ACC112 (cell line): Measurements from ENCODE around the gene CAMSAP2.

Experiments
- H2AFZ ChIP-seq: fragments of 200-600 bp; sonication (generic); one replicate; pipeline ENCODE4 v1.6.0; 2017; ENCODE audit warnings: antibody characterized with exemption, low read length; ENCODE audit not compliant: unreplicated experiment
- H3K27ac ChIP-seq: fragments of 200-600 bp; sonication (generic); 2 replicates; pipeline ENCODE4 v1.5.1; 2014; ENCODE audit warnings: low read depth, mild to moderate bottlenecking, antibody characterized with exemption, low read length, moderate library complexity
- H3K27me3 ChIP-seq: fragments of 200-600 bp; sonication (generic); 2 replicates; pipeline ENCODE4 v1.6.1; 2014; ENCODE audit warnings: mild to moderate bottlenecking, antibody characterized with exemption, low read length, moderate library complexity, mixed read lengths; ENCODE audit not compliant: insufficient read depth
- H3K36me3 ChIP-seq: fragments of 200-600 bp; sonication (generic); 2 replicates; pipeline ENCODE4 v1.6.1; 2016; ENCODE audit warnings: mild to moderate bottlenecking, antibody characterized with exemption, low read length, moderate library complexity, mixed read lengths; ENCODE audit not compliant: insufficient read depth
- H3K4me1 ChIP-seq: fragments of 200-600 bp; sonication (generic); one replicate; pipeline ENCODE4 v1.6.1; 2016; ENCODE audit warnings: low read length, mixed read lengths; ENCODE audit not compliant: insufficient read depth, unreplicated experiment, control insufficient read depth
- H3K4me3 ChIP-seq: fragments of 200-600 bp; sonication (generic); 2 replicates; pipeline ENCODE4 v1.5.1; 2014; ENCODE audit warnings: mild to moderate bottlenecking, low read depth, low read length
- H3K79me2 ChIP-seq: fragments of 200-600 bp; sonication (generic); one replicate; pipeline ENCODE4 v1.6.0; 2016; ENCODE audit warnings: low read length; ENCODE audit not compliant: control insufficient read depth, unreplicated experiment, insufficient read depth

CAMSAP2 gene

GRCh38 chr1:200846398-200846797 is 107.7 kb downstream of the CAMSAP2 start:
- Histone ChIP-seq H2AFZ (no peak overlapping the region), H3K4me3 (no peak overlapping the region), H3K4me1 (no peaks in the 10 kb centered on the region), H3K27me3 (no peaks in the 10 kb centered on the region), H3K79me2 (peaks cover 2% of the 10 kb centered on the region), H3K27ac (no peak overlapping the region), H3K36me3 (peaks cover 53% of the 10 kb centered on the region)

- Histone ChIP-seq H3K27me3 (no peaks in the 10 kb centered on the region), H3K79me2 (peaks cover 2% of the 10 kb centered on the region), H3K4me1 (no peaks in the 10 kb centered on the region), H2AFZ (no peak overlapping the region), H3K36me3 (peaks cover 59% of the 10 kb centered on the region), H3K4me3 (no peak overlapping the region), H3K27ac (no peak overlapping the region)
These were observed 110.7 kb downstream of the CAMSAP2 start for GRCh38 chr1:200849430-200849829.

DNA sequence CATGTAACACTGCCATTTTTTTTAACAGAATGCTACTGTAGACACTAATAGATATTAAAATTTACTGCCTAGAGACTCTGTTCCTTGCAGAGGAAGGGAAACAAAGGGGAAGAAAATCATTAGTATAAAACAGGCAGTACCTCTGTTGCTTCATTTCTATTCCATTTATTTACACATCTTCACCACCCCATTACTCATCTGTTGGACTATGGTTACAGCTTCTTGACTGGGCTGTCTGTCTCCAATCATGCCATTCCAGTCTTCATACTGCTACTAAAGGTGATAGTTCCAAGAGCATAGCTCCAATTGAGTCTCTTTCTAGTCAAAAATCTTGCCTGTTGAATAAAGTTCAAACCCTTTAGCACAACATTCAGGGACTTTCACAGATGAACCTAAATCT is 111.9 kb downstream of the CAMSAP2 start:
- Histone ChIP-seq H3K27ac (no peak overlapping the region), H3K4me3 (no peak overlapping the region), H3K36me3 (peaks cover 55% of the 10 kb centered on the region), H3K4me1 (no peaks in the 10 kb centered on the region), H3K27me3 (no peaks in the 10 kb centered on the region), H3K79me2 (no peaks in the 10 kb centered on the region), H2AFZ (no peak overlapping the region)

DNA sequence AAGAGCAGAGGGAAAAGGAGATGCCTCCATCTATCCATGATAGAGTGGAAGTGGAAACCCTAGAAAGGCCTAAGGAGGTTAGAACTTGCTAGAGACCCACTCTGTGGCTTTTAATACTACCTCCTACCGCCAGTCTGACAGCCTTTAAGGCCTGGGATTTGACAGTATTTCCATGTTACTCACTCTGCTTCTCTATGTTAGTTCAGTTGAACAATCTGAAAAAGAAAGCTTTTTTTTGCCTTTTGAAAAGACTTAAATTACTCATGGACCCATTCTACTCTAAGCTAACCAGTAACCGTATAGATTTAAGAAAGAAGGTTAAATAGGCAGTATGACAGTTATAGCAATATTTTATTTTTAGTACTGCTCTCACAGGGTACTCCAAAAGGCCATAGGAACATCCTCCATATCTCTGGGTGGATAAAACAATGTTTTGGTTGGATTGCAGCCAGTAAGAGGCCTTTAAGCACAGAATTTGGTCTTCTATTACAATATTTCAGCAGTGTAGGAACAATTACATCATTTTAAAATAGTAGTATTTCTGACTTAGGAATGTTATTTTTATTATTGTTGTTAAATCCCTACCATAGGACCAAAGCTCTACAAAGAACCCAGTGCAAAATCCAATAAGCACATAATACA is 118.1 kb downstream of the CAMSAP2 start:
- no peaks in the 10 kb centered on the region for H3K27me3 ChIP-seq
- peaks cover 14% of the 10 kb centered on the region for H3K4me1 ChIP-seq
- no peaks in the 10 kb centered on the region for H3K79me2 ChIP-seq
- no peak overlapping the region for H2AFZ ChIP-seq
- peaks cover 35% of the 10 kb centered on the region for H3K36me3 ChIP-seq
- H3K4me3 ChIP-seq = no peak overlapping the region
- H3K27ac ChIP-seq = peak overlapping the region; percentile 39

DNA sequence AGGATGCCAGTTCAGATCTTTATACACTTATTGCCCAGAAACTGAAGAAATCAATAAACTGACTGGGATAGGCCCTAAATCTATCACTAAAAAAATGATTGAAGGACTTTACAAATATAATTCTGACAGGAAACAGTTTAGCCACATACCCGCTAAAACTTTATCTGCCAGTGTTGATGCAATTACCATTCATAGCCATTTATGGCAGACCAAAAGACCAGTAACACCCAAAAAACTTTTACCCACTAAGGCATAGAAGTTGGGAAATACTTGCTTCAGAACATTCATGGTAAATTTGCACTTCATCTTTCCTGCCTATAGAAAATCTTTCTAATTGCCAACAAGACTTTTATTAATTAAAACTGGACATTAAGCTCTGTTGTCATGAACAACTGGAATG is 119.1 kb downstream of the CAMSAP2 start:
- peaks cover 29% of the 10 kb centered on the region; the same call in 1 of the 2 replicates for H3K36me3 ChIP-seq
- H3K4me3 ChIP-seq = no peak overlapping the region
- peaks cover 14% of the 10 kb centered on the region for H3K4me1 ChIP-seq
- H3K79me2 ChIP-seq = no peaks in the 10 kb centered on the region
- no peaks in the 10 kb centered on the region for H3K27me3 ChIP-seq
- no peak overlapping the region for H2AFZ ChIP-seq
- no peak overlapping the region for H3K27ac ChIP-seq

- Histone ChIP-seq H3K36me3 (peaks cover 23% of the 10 kb centered on the region; the same call in 1 of the 2 replicates), H3K4me3 (no peak overlapping the region), H2AFZ (no peak overlapping the region), H3K27me3 (no peaks in the 10 kb centered on the region), H3K27ac (no peak overlapping the region), H3K4me1 (peaks cover 4% of the 10 kb centered on the region), H3K79me2 (no peaks in the 10 kb centered on the region)
These were observed 123.4 kb downstream of the CAMSAP2 start for GRCh38 chr1:200861937-200862647.

GRCh38 chr1:200862713-200863415 is 124.2 kb downstream of the CAMSAP2 start:
- Histone ChIP-seq H3K79me2 (no peaks in the 10 kb centered on the region), H3K36me3 (peaks cover 15% of the 10 kb centered on the region; the same call in 1 of the 2 replicates), H3K4me3 (no peak overlapping the region), H3K27me3 (peaks cover 6% of the 10 kb centered on the region; the same call in 1 of the 2 replicates), H3K4me1 (no peaks in the 10 kb centered on the region), H2AFZ (no peak overlapping the region), H3K27ac (no peak overlapping the region)

DNA sequence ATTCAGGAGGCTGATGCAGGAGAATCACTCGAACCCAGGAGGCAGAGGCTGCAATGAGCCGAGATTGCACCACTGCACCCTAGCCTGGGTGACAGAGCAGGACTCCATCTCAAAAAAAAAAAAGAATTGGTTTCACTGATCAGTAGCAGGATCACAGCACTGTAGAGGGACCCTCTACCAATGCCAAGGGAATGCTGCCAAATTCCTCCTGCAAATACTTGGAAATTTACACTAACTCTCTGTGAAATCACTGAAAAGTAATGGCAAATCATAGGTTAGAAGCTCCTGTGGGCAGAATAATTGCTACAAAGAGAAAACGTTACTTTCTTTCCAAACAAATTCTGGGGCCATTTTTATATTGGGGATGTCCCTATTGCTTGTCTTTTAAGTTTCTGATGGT is 127.4 kb downstream of the CAMSAP2 start:
- H2AFZ ChIP-seq = no peak overlapping the region

DNA sequence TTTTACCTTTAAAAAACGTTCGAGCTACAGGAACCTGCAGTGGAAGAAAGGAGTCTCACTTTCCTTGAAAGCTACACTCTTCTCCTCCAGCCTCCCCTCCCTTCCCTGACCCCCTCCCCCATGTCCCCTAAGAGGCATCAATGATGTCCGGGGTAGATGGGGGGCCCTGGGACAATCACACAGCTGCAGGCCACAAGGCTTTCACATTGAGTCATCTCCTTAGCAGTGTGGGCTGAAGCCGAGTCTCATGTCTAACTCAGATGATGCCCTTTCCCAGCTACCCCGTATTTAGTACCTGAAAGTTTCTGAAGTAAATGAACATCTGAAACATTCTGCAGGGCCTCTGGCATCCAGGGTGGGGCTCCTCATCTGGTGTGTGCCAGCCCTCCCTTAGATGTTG is 127.8 kb downstream of the CAMSAP2 start:
- Histone ChIP-seq H2AFZ (no peak overlapping the region), H3K27ac (no peak overlapping the region), H3K4me1 (no peaks in the 10 kb centered on the region), H3K79me2 (no peaks in the 10 kb centered on the region), H3K36me3 (no peaks in the 10 kb centered on the region; the same call in 1 of the 2 replicates), H3K4me3 (no peak overlapping the region), H3K27me3 (peaks cover 20% of the 10 kb centered on the region)

More for the DNA sequence above, 127.4 kb downstream of the CAMSAP2 start:
- no peaks in the 10 kb centered on the region for H3K79me2 ChIP-seq
- no peak overlapping the region for H3K4me3 ChIP-seq
- H3K27ac ChIP-seq = no peak overlapping the region
- H3K36me3 ChIP-seq = no peaks in the 10 kb centered on the region; the same call in 1 of the 2 replicates
- no peaks in the 10 kb centered on the region for H3K4me1 ChIP-seq
- peaks cover 16% of the 10 kb centered on the region for H3K27me3 ChIP-seq

GRCh38 chr1:200867018-200867811 is 128.5 kb downstream of the CAMSAP2 start:
- Histone ChIP-seq H3K36me3 (no peaks in the 10 kb centered on the region; the same call in 1 of the 2 replicates), H2AFZ (no peak overlapping the region), H3K4me1 (no peaks in the 10 kb centered on the region), H3K4me3 (no peak overlapping the region), H3K27ac (no peak overlapping the region), H3K79me2 (no peaks in the 10 kb centered on the region), H3K27me3 (peaks cover 27% of the 10 kb centered on the region)
